Endothelial cell of hepatic sinusoid (primary cell): Measurements from ENCODE around the gene SYNM.

Source experiments
- in situ Hi-C: cut with HindIII; loops from 2 replicates; pipeline ENCODE4 v1.10.0; 2017; ENCODE audit warnings: low sequenced_read_pairs

SYNM gene

GRCh38 chr15:99163271-99164062 lies 58.6 kb downstream of the SYNM start:
- in situ Hi-C loops = no loop called here

GRCh38 chr15:99164119-99164518 lies 59.2 kb downstream of the SYNM start:
- in situ Hi-C loops = no loop called here

GRCh38 chr15:99165020-99165790 lies 60.3 kb downstream of the SYNM start:
- in situ Hi-C loops = no loop called here

- in situ Hi-C loops = no loop called here
Observed at GRCh38 chr15:99165956-99166689, 61.2 kb downstream of the SYNM start.

- in situ Hi-C loops = no loop called here
Observed at GRCh38 chr15:99167201-99167600, 62.3 kb downstream of the SYNM start.

- in situ Hi-C loops = no loop called here
Observed at GRCh38 chr15:99167640-99168039, 62.8 kb downstream of the SYNM start.

- in situ Hi-C loops = no loop called here
Observed at GRCh38 chr15:99168601-99169580, 64.0 kb downstream of the SYNM start.

GRCh38 chr15:99169769-99170311 lies 65.0 kb downstream of the SYNM start:
- in situ Hi-C loops = loop anchor here (5.0 to 10.0 kb wide), 2 partner anchors 48 to 85 kb away; partner anchors contain the start of gene LRRC28

GRCh38 chr15:99170476-99171065 lies 65.7 kb downstream of the SYNM start:
- in situ Hi-C loops = loop anchor here (5.0 to 10.0 kb wide), 2 partner anchors 48 to 84 kb away; partner anchors contain the start of gene LRRC28

GRCh38 chr15:99172171-99172570 lies 67.3 kb downstream of the SYNM start:
- in situ Hi-C loops = loop anchor here (5.0 to 10.0 kb wide), 2 partner anchors 50 to 83 kb away; partner anchors contain the start of gene LRRC28

- in situ Hi-C loops = loop anchor here (5.0 to 10.0 kb wide), 2 partner anchors 51 to 82 kb away; partner anchors contain the start of gene LRRC28
Observed at GRCh38 chr15:99172989-99173388, 68.1 kb downstream of the SYNM start.

- in situ Hi-C loops = loop anchor here (5.0 to 10.0 kb wide), 2 partner anchors 52 to 80 kb away; partner anchors contain the start of gene LRRC28
Observed at GRCh38 chr15:99174567-99175395, 69.9 kb downstream of the SYNM start.

GRCh38 chr15:99176757-99177156 lies 71.9 kb downstream of the SYNM start:
- in situ Hi-C loops = loop anchor here (10.0 kb wide), 1 partner anchor 78 kb away; the partner anchor contains the start of gene LRRC28

- in situ Hi-C loops = loop anchor here (10.0 kb wide), 1 partner anchor 77 kb away; the partner anchor contains the start of gene LRRC28
Observed at GRCh38 chr15:99177679-99178078, 72.8 kb downstream of the SYNM start.

- in situ Hi-C loops = no loop called here
Observed at GRCh38 chr15:99180086-99180963, 75.4 kb downstream of the SYNM start.

GRCh38 chr15:99180964-99181306 lies 76.1 kb downstream of the SYNM start:
- in situ Hi-C loops = no loop called here

GRCh38 chr15:99181545-99181971 lies 76.7 kb downstream of the SYNM start:
- in situ Hi-C loops = no loop called here
